HUDEP-2 (cell line): ENCODE measurements around the gene FCGR3B.
"Not testable (repeated sequence)": the region's sequence is repeated elsewhere in the genome, so short reads cannot be mapped to it uniquely, and the experiment has no call there.

Experiments used
- DNase-seq, 76 experiments: peaks; one replicate each; lab custom pipeline; 2025; ENCODE audit not compliant: unreplicated experiment in 76 of 76; lab: John Stamatoyannopoulos, UW

FCGR3B gene

DNA sequence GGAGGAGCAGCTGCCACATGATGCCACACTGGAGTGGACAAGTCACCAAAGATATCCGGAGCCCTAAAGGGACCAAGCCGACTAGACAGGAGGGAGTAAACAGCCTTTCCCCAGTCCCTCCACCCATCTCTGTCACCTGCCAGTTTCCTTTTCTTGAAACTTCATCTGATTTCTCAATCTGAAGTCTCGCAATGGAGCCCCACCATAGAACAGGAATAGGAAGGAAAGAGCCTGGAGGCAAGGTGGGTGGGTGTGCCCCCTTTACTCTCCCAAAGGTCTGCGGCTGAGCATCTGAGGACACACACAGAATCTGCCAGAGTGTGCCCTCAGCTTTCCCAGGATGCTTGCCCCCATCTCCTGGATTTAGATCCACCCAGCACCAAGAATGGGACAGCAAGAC, at the start of gene FCGR3B:
Gene FCGR3B, minus strand, starts transcription at position 101 of the 400 bp plus-strand sequence. Its CDS starts 82 bp downstream, at position 19.
- no peak for DNase-seq

DNA sequence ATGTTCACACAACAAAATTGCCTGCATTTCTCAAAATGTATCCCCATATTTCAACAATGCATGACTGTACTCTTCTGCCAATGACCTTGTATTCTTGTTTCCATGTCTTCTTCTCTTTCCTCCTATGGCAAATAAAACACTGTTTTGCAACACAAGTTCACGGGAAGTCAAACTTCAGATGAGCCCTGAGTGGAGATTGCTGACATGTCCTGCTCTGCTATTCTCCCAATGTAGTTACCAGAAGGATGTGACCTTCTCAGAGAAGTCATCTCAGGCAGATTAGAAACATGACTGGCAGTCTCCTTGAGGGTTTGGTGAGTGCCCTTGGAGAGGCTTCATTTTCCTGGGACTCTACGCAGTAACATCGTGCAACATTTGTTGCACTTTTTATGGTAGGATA, 47.5 kb upstream of the FCGR3B start:
- no peak for DNase-seq

DNA sequence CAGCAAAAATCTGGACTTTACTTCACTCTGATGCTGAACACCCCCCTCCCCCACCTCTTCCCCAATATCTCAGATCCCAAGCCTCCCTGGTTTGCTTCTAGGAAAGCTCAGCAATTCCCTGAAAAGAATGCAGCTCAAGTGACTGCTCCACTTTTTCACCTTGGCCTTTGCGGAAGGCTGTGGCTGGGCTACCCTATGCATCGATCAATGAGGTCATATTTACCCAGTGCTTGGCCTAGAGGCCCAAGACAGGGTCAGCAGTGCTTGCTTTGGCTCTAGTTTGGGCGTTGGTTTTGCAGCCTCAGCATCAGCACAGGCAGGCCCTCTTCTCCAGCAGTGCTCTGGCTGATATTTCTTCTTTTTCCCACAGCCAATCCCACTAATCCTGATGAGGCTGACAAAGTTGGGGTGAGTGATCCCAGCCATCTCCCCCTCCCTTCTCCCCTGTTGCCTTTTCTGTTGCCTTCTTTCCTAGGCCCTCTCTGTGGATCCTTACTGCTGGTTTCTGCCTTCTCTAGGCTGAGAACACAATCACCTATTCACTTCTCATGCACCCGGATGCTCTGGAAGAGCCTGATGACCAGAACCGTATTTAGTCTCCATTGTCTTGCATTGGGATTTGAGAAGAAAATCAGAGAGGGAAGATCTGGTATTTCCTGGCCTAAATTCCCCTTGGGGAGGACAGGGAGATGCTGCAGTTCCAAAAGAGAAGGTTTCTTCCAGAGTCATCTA, 46.1 kb upstream of the FCGR3B start:
- DNase-seq: no peak

DNA sequence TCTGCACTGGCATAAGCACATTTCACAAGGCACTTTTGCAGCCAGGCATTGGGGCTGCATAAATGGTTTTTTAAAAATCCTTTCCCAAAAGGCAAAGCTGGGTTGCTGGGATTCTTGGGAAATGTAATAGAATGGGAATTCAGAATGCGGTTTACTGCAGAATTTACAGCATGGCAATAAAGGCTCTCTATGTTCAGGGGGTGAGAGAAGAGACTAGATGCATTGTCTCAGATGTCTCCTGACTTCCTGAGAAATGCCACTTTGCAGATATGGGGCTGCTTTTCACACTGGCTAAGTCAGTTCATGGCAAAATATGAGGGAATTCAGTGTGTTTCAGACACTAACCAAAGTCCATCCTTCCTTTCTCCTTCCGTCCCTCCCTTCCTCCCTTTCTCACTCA, 45.5 kb upstream of the FCGR3B start:
- no peak for DNase-seq

DNA sequence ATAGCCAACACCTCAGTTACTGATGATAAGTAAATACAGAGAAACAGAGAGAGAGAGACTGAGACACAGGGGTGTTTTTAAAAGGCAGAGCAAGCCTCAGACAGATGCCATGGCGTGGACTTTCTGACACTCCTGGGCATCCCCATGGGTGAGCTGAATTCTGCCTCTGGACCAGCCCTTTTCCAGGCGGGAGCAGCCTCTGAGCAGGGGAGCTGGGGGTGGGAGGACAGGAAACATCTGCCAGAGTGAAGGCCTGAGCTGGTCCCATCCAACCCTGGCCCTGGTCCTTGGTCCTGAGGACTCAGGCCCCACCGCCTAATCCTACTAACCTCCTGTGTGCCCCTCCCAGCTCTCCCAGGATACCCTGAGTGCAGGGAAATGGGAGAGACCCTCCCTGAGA, 43.9 kb upstream of the FCGR3B start:
- DNase-seq: not testable (repeated sequence)

DNA sequence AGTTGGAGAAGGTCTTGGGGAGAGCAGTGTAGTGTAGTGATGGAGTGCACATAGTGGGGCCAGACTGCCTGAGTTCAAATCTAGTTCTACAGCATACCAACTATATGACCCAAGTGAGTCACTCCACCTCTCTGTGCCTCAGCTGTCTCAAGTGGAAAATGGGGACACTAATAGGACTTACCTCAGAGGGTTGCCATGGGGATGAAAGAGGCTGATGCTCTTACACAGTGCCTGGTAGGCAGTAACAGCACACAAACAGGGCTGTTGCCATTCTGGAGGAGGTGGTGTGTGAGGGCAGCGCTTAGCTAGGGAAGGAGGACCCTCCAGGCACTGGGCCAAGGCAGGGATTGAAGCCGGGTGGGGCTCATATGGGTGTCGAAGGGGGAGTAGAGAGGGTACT, 43.5 kb upstream of the FCGR3B start:
- DNase-seq: not testable (repeated sequence)

DNA sequence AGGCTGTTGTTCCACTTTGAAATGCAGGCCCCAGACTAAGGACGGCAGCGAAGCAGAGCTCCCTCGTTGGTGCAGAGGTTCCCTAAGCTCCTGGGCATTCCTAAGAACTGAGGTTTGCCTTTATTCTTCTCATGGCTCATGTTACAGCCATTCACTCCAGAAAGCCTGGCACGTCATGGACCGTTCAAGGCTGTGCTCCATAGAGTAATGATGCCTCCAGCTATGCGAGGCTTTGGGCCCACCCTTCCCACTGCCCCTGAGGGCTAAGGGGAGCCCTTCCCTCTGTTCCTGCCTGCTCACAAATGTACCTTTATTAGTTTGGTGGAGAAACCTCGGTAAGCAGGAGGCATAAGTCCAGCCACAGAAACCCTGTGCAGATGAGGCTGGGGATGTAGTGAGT, 42.5 kb upstream of the FCGR3B start:
- not testable (repeated sequence) for DNase-seq

DNA sequence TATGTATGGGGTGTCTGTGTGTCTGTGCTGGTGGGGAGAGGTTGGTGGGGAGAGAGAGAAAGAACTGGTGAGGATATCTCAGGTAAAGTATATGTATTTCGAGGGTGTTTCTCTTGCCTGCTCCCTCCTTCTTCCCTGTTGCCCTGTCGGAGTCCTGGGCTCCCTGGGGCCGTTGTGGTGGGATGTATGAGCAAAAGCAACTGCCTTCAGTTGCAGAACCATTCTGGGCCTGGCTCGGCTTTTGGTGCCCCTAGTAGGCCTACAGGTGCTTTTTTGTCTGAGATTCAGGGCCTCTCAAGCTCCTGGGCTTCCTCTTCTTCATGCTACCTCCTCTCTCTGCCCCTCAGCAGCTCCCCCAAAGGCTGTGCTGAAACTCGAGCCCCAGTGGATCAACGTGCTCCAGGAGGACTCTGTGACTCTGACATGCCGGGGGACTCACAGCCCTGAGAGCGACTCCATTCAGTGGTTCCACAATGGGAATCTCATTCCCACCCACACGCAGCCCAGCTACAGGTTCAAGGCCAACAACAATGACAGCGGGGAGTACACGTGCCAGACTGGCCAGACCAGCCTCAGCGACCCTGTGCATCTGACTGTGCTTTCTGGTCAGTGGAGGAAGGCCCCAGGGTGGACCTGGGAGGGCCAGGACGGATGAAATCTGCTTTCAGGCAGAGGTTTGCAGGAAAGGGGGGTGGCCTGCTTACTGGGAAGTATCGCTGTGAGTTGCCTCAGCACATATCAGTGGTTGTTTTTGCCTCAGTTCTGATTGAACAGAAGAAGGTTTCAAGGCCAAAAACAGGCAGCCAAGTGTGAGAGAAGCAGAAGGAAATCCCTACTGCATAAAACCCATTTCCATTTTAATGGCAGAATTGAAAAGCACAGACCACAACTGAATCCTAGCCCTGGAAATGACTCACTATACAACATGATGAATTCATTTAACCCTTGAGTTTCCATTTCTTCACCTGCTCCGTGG, 40.4 kb upstream of the FCGR3B start:
- not testable (repeated sequence) for DNase-seq

DNA sequence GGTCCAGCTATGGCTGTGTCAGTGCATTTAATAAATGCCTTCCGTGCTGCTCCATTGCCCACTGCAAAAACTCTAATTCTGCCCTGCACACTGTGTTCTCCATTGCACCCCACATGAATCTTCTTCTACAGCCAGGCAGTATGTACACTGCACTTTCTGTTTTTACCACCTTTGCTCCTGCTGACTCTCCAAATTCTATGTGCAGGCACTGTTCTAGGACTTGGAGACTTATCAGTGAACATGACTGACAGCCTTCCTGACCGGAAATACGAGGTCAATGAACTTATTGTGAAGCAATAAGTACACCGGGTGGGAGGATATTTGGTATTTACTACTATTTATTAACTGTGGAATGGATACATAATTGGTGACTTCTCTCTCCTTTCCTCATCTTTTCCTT, 33.7 kb upstream of the FCGR3B start:
- not testable (repeated sequence) for DNase-seq

DNA sequence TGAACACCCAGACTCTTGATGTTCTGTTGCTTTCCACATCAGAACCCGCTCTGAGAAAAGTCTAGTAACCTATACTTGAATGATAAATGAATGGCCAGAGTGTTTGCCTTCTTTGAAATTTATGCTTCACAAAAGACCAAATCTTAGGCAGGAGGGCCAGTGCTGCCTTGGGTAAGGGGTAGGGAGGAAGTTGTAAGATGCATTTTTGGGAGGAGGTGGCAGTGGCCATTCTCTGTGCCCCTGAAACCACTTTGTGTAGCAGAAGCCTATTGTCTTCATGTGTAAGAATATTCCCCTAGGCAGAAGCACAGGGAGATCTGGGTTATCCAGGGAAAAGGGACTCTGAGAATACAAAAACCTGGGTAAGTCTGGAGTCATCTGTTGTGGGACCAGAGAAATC, 32.6 kb upstream of the FCGR3B start:
- not testable (repeated sequence) for DNase-seq

DNA sequence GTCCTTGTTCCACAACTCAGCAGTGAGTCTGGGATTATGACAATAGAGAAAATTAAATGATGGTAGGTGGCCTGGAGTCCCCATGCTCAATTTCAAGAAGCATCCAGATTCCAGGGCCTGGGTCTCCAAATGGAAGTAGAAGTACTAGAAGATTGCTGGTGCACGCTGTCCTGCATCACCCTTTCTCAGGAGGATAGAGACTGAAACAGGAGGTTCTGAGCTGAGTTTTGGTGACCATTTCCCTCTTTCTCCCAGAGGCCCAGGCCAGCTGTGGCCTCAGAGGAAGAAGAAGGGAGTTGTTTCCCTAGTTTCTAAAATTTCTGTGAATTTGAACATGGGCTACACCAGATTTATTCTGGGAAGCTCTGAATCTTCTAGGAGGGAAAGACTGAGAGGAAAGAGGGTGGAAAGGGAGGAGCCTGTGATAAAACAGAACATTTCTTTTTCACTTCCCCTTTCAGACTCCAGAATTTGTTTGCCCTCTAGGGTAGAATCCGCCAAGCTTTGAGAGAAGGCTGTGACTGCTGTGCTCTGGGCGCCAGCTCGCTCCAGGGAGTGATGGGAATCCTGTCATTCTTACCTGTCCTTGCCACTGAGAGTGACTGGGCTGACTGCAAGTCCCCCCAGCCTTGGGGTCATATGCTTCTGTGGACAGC, 31.8 kb upstream of the FCGR3B start, which contains the start of gene FCGR2B:
Gene FCGR2B, plus strand, starts transcription at position 460 of the 656 bp plus-strand sequence. Its CDS starts 99 bp downstream, at position 559.
- DNase-seq: not testable (repeated sequence)

DNA sequence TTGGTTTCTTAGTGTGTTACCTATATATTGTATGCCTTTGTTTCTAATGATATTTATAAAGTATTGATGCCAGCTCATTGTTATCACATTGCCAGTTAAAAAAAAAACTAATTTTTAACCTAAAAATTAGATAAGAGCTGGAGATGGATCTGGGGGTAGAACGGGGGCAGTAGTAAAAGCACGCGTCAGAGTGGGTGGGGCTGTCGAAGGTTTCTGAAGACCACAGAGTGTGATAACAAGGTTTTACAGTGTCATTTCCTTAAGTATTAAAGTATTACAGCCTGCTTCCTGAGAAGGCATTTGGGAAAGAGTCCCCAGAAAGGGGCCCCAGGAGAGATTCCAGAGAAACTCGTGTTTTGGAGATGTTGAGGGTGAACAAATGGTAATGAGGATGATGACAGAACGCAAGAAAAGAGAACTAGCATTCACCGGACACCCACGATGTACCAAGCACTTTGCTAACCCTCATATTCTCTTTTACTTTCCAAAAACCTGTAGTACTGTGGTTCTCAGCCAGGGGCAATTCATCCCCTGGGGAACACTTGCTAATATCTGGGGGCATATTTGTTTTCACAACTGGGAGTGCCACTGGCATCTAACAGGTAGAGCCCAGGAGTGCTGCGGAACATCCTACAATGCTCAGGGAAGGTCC, 30.8 kb upstream of the FCGR3B start:
- DNase-seq: not testable (repeated sequence)

DNA sequence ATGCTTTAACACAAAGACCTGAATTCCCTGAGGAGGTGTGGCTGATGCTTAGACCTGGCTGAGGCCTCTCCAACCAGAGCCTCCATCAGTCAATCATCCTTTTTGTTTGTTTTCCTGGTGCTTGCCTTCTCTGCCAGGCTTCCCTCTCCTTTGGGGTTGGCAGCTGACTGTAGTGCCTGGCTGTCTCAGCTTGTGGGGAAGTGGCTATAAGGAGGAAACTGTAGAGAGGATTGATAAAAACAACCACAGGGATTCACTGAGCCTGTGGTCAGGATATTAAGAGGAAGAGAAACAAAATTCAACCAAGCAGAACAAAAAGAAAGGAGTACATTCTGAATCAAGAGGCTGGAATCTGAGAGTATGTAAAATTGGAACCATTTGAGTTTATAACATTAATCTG, 27.5 kb upstream of the FCGR3B start:
- not testable (repeated sequence) for DNase-seq

DNA sequence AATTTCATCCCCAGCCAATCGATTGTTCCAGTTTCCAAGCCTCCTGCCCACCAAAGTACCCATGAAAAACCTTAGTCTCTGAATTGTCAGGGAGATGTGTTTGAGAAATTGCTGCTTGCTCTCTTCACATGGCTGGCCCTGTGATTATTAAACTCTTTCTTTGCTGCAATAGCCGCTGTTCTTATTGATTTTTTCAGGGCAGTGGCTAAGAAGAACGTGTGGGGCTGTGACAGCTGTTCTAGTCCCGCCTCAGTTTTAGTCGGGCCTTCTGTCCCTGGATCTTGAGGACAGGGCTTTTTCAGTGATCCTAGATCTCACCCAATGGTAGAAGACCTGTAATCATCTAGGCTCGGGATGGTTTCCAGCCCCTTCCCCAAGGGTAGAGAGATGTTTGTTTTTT, 23.0 kb upstream of the FCGR3B start:
- DNase-seq: not testable (repeated sequence)

DNA sequence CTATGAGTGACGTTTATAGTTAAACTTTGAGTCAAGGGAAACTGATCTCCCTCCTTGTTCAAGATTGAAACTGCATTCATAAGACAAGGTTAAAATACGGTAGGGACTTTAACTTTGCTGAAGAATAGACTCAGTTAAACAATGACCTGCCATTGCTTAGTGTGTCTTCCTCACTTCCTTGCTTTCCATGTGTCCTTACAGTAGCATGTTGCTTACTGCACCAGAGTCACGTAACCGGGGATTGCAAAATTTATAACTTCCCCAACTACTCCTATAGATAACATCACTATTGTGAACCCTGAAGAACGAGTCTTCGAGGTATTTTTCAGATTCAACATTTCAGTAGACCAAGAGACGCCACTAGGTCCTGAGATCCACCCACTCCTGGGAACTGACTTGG, 22.6 kb upstream of the FCGR3B start:
- DNase-seq: not testable (repeated sequence)

DNA sequence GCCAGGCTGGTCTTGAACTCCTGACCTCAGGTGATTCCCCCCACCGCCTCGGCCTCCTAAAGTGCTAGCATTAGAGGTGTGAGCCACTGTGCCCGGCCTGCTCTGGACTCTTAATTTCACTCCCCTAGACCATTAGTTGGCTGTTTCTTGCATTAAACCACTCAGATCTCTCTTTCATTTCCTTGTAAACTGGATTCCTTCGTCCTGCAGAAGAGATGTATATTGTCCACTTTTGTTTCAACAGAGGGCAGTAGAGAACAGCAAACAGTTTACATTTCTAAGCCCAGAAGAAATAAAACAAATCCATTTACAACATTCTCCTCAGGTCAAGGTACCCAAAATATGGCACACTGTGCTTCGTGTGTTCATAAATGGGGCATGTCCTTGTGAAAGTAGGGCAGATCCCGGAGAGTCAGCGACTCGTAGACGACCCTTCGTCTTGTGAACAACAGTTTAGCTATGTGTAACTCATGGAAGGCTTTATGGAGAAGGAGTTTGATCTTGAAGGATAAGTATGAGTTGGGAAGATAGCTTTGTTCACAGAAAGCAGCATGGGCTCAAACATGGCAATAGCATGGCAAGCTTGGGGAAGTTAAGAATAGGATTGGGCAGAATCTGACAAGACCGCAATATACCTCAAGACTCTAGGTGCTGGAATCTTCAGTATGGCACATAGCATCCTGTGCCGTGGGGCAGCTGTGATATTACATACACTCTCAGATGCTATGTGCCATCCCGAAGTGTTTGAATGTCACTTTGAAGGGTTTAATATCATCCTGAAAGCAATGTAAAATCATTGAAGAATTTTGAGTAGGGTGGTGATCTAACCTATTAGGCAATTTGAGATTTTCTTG, 16.8 kb upstream of the FCGR3B start:
- DNase-seq: peak in 7 of 76 experiments; percentile 6 to 30 (median 20)

DNA sequence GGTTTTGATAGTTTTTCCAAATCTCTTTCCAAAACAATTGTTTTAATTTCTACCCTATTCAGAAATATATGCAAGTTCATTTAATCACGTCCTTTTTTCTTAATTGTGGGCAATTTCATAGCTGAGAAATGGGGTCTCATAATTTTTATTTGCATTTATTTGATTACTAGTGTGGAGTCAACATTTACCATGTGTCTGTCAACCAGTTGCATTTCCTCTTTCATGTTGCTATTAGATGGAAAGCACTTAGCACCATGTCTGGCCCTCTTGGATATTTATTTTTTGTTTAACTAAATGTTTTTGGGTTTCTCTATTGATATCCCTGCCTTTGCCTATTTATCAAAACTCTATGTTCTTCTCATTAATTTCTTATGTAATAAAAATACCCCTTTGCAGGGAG, 13.9 kb upstream of the FCGR3B start:
- DNase-seq: not testable (repeated sequence)

DNA sequence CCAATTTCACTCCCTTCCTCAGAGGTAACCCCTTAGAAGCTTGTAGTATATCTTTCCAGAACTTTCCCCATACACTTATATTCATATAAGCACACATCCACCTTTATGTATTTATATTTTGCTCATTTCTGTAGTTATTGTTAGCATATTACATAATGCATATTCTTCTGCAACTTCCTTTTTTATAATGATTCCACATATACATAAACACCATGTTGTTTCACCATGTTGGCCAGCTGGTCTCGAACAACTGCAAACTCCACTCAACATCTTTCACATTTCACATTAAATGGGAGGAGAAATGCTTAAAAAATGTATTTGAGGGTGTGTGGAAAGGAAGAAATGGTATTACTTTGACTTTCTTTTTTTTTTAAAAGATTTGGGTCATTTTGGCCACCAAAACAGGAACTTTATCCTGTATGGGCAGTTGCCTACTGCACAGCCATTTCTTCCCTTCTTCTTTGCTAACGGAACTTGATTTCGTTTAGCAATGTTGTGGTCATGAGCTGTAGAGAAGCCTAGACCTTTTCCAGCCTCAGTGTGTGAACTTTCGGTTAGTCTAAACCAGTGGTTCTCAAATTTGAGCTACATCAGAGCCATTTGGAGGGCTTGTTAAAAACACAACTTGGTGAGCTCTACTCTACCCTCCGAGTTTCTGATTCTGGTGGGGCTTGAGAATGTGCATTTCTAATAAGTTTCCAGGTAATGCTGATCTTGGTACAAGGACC, 12.7 kb upstream of the FCGR3B start:
- not testable (repeated sequence) for DNase-seq

DNA sequence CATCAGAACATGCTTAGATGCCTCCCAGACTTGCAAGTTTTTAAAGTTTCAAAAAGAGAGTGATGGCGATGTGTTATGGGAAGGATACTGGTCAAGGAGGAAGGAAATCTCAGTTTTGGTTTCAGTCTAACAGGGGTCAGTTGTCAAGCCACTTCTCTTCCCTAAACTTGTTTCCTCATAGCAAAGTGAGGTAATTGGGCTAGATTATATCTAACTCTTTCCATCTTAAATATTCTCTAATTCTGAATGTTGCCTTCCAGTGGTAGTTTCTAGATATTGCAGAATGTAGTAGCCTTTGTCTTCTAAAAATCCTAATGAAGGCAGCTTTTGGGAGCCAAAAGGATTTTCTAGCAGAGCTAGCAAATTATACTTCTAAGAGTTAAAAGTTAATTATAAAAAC, 11.7 kb upstream of the FCGR3B start:
- peak in 15 of 76 experiments; percentile 14 to 60 (median 27) for DNase-seq
